HL-60 (cell line): ENCODE results near the gene RPL13.

Source experiments
- DNase-seq, 2 experiments: peaks; one replicate each; pipeline ENCODE4 v3.0.0-alpha.2; 2010 to 2020; ENCODE audit warnings: low read depth in 1 of 2, low spot score in 1 of 2
- H3K27ac ChIP-seq: fragments of 250-450 bp; sonication (Bioruptor Pico); replicated peaks from 2 replicates; pipeline ENCODE4 v1.5.1; 2020; ENCODE audit warnings: mild to moderate bottlenecking, moderate library complexity
- H3K27me3 ChIP-seq: fragments of 250-450 bp; sonication (Bioruptor Pico); 2 replicates; pipeline ENCODE4 v1.5.1; 2021; ENCODE audit warnings: mild to moderate bottlenecking, moderate library complexity; ENCODE audit not compliant: insufficient read depth, poor library complexity, severe bottlenecking
- H3K4me3 ChIP-seq: replicated peaks from 2 replicates; pipeline ENCODE4 v1.5.1; 2011; ENCODE audit warnings: mild to moderate bottlenecking, control low read depth, low read length; ENCODE audit not compliant: insufficient read depth
- GABPA ChIP-seq: IDR thresholded peaks from 2 replicates; pipeline ENCODE4 v1.6.1; 2012; ENCODE audit warnings: low read depth
- POLR2AphosphoS5 ChIP-seq: IDR thresholded peaks from 2 replicates; pipeline ENCODE4 v1.6.1; 2012; ENCODE audit warnings: low read depth
- SPI1 ChIP-seq: IDR thresholded peaks from 2 replicates; pipeline ENCODE4 v1.6.1; 2012; ENCODE audit warnings: low read depth, mild to moderate bottlenecking, borderline replicate concordance
- TF ChIP-seq, protein P1 (sequence below): IDR thresholded peaks from one replicate; pipeline ENCODE4 v1.5.1; 2011; ENCODE audit warnings: low read length, control low read depth, inconsistent platforms; ENCODE audit not compliant: insufficient read depth
- TF ChIP-seq, protein P2 (sequence below): IDR thresholded peaks from 2 replicates; pipeline ENCODE4 v1.6.1; 2012; ENCODE audit warnings: low read depth; ENCODE audit not compliant: insufficient replicate concordance

The RPL13 gene

GRCh38 chr16:89544113-89544512, 16.4 kb upstream of the RPL13 start:
- no peak for TF ChIP-seq SPI1
- TF ChIP-seq POLR2AphosphoS5: no peak
- TF ChIP-seq GABPA: no peak
- TF ChIP-seq, protein P1, sequence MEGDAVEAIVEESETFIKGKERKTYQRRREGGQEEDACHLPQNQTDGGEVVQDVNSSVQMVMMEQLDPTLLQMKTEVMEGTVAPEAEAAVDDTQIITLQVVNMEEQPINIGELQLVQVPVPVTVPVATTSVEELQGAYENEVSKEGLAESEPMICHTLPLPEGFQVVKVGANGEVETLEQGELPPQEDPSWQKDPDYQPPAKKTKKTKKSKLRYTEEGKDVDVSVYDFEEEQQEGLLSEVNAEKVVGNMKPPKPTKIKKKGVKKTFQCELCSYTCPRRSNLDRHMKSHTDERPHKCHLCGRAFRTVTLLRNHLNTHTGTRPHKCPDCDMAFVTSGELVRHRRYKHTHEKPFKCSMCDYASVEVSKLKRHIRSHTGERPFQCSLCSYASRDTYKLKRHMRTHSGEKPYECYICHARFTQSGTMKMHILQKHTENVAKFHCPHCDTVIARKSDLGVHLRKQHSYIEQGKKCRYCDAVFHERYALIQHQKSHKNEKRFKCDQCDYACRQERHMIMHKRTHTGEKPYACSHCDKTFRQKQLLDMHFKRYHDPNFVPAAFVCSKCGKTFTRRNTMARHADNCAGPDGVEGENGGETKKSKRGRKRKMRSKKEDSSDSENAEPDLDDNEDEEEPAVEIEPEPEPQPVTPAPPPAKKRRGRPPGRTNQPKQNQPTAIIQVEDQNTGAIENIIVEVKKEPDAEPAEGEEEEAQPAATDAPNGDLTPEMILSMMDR: no peak
- TF ChIP-seq, protein P2, sequence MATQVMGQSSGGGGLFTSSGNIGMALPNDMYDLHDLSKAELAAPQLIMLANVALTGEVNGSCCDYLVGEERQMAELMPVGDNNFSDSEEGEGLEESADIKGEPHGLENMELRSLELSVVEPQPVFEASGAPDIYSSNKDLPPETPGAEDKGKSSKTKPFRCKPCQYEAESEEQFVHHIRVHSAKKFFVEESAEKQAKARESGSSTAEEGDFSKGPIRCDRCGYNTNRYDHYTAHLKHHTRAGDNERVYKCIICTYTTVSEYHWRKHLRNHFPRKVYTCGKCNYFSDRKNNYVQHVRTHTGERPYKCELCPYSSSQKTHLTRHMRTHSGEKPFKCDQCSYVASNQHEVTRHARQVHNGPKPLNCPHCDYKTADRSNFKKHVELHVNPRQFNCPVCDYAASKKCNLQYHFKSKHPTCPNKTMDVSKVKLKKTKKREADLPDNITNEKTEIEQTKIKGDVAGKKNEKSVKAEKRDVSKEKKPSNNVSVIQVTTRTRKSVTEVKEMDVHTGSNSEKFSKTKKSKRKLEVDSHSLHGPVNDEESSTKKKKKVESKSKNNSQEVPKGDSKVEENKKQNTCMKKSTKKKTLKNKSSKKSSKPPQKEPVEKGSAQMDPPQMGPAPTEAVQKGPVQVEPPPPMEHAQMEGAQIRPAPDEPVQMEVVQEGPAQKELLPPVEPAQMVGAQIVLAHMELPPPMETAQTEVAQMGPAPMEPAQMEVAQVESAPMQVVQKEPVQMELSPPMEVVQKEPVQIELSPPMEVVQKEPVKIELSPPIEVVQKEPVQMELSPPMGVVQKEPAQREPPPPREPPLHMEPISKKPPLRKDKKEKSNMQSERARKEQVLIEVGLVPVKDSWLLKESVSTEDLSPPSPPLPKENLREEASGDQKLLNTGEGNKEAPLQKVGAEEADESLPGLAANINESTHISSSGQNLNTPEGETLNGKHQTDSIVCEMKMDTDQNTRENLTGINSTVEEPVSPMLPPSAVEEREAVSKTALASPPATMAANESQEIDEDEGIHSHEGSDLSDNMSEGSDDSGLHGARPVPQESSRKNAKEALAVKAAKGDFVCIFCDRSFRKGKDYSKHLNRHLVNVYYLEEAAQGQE: no peak
- no peak for DNase-seq
- Histone ChIP-seq H3K27ac (no peak overlapping the region), H3K27me3 (no peaks in the 10 kb centered on the region), H3K4me3 (no peak overlapping the region)

GRCh38 chr16:89544713-89545043, 15.8 kb upstream of the RPL13 start:
- TF ChIP-seq, protein P2: no peak
- TF ChIP-seq, protein P1: no peak
- TF ChIP-seq POLR2AphosphoS5 (no peak), GABPA (no peak), SPI1 (no peak)
- H3K27ac ChIP-seq: no peak overlapping the region

DNA sequence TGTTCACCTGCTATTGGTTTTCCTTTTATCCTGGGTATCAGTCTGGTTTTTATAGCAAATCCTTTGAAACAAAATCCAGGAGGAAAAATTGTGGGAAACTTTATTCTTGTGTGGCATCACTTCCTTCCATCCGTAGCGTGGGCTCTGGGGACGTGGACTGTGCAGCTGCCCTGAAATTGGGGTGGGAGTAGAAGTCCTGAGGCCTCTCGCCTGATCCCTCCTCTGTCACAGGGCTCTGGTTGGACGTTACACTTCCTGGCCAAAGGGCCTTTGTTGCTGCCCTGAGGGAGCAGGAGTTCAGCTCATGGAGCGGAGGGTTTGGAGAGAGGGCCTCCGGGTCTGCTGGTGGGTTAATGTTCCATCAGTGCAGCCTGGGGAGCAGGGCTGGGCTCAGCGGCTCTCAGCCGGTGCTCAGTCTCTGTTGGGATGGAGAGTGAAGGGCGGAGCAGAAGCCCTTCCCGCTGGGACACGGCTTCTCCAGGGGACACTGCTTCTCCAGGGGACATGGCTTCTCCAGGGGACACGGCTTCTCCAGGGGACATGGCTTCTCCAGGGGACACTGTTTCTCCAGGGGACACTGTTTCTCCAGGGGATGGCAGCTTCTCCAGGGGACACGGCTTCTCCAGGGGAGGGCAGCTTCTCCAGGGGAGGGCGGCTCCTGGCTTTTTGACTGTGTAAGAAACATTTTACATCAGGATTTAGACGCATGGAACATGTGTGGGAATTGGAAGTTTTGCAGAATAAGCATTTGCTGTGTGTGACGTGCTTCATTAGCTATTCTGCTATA, 15.2 kb upstream of the RPL13 start:
- H3K27ac ChIP-seq: no peak overlapping the region

More at GRCh38 chr16:89544713-89545043, 15.8 kb upstream of the RPL13 start:
- DNase-seq: no peak
- Histone ChIP-seq H3K4me3 (no peak overlapping the region), H3K27me3 (no peaks in the 10 kb centered on the region)

More for the DNA sequence above, 15.2 kb upstream of the RPL13 start:
- H3K4me3 ChIP-seq: no peak overlapping the region
- DNase-seq: no peak
- no peak for TF ChIP-seq POLR2AphosphoS5
- TF ChIP-seq, protein P1: no peak
- H3K27me3 ChIP-seq: no peaks in the 10 kb centered on the region
